ENCODE results near the gene HMCN1.

DNA sequence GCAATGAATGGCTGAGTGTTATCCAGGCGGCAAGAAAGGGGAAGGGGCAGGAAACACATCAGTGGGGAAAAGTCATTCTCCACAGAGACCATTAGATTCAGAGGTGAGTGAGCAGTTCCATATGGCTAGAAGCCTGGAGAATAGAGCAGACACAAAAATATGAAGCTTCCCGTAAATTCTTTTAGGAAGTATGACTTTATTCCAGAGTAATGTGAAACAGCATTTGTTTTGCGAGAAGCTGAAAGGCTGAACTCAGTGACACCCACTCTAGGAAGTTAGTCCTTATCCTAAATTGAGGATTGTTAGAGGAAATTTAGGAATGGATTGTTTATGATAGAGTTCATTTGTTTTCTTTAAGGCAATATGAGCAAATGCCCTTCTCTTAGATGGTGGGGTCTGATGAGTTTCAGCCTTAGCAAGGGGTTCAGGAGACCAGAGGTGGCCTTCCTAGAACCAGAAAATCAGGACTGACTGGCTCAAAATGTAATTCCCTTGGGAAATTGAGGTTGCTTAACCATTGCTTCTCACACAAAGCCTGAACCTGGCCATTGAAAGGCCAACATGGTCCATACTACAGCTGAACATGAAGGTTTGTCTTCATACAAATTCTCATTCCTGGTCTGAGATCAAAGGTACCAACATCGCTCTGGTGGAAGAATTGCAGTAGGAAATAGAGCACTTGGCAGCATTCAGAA lies 473.3 kb downstream of the HMCN1 start:
- TF ChIP-seq, protein P1, sequence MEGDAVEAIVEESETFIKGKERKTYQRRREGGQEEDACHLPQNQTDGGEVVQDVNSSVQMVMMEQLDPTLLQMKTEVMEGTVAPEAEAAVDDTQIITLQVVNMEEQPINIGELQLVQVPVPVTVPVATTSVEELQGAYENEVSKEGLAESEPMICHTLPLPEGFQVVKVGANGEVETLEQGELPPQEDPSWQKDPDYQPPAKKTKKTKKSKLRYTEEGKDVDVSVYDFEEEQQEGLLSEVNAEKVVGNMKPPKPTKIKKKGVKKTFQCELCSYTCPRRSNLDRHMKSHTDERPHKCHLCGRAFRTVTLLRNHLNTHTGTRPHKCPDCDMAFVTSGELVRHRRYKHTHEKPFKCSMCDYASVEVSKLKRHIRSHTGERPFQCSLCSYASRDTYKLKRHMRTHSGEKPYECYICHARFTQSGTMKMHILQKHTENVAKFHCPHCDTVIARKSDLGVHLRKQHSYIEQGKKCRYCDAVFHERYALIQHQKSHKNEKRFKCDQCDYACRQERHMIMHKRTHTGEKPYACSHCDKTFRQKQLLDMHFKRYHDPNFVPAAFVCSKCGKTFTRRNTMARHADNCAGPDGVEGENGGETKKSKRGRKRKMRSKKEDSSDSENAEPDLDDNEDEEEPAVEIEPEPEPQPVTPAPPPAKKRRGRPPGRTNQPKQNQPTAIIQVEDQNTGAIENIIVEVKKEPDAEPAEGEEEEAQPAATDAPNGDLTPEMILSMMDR (IDR thresholded peaks at IDR 0.05) = no peak
- no peak for TF ChIP-seq POLR2AphosphoS5 (IDR thresholded peaks at IDR 0.05)
- TF ChIP-seq POLR2A (IDR thresholded peaks at IDR 0.05) = no peak
